K562 treated with DMSO at 1 percent for 4 hours (cell line): ENCODE measurements around the gene SMIM15. TPM values are rescaled to one million over a fixed set of nuclear protein-coding genes. Genes with fewer than 3 reads are reported as not detected.

Experiments used
- total RNA-seq: library from RNA; unstranded; fragments of 300-600 nt; gene quantifications from 2 replicates; pipeline ENCODE4 v1.2.3, GENCODE V29; 2022; ENCODE audit not compliant: insufficient read depth

Gene SMIM15
- total RNA-seq, result 18.5 and 43.6 TPM in 2 replicates

GRCh38 chr5:61162010-61162831 lies at the start of gene SMIM15:
SMIM15 (minus strand) TSS chr5:61162468; CDS start chr5:61160171, 2,297 bp downstream.

Other genes starting within 250 kb of the SMIM15 start
- gene ERCC8, start 217.4 kb downstream of the SMIM15 start, total RNA-seq, result 2.9 and 5.3 TPM in 2 replicates
- 47.2 and 57.4 TPM in 2 replicates for gene NDUFAF2, start 217.3 kb downstream of the SMIM15 start, total RNA-seq
- gene ZSWIM6, start 169.8 kb upstream of the SMIM15 start, total RNA-seq, result 4.2 and 4.9 TPM in 2 replicates